ENCODE measurements around the gene FIZ1.

FIZ1 gene

DNA sequence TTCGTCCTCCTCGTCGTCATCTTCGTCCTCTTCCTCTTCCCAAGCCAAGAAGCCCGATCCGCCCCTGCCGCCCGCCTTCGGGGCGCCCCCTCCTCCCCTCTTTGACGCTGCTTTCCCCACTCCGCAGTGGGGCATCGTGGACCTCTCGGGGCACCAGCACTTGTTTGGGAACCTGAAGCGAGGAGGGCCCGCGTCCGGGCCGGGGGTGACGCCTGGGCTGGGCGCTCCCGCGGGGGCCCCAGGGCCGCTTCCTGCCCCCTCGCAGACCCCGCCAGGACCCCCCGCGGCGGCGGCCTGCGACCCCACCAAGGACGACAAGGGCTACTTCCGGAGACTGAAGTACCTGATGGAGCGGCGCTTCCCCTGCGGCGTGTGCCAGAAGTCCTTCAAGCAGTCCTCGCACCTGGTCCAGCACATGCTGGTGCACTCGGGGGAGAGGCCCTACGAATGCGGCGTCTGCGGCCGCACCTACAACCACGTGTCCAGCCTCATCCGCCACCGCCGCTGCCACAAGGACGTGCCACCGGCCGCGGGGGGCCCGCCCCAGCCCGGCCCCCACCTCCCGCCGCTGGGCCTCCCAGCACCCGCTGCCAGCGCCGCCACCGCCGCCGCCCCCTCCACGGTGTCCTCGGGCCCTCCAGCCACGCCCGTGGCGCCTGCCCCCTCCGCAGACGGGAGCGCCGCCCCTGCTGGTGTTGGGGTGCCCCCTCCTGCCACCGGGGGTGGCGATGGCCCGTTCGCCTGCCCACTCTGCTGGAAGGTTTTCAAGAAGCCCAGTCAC lies 14.8 kb upstream of the FIZ1 start:
- ATAC-seq = no peak
- DNase-seq = no peak

DNA sequence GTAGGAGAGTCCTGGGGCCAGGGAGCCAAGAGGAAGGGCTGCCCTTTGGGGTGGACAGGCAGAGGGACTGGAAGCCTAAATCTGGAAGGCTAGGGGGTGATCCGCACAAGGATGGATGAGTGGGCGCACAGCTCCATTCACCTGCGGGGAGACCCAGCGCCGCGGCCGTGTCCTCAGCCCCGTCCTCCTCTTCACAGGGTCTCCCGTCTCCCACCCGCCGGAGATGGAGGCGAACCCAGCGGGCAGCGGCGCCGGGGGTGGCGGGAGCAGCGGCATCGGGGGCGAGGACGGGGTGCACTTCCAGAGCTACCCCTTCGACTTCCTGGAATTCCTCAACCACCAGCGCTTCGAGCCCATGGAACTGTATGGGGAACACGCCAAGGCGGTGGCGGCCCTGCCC lies 14.1 kb upstream of the FIZ1 start:
- ATAC-seq = no peak
- no peak for DNase-seq

DNA sequence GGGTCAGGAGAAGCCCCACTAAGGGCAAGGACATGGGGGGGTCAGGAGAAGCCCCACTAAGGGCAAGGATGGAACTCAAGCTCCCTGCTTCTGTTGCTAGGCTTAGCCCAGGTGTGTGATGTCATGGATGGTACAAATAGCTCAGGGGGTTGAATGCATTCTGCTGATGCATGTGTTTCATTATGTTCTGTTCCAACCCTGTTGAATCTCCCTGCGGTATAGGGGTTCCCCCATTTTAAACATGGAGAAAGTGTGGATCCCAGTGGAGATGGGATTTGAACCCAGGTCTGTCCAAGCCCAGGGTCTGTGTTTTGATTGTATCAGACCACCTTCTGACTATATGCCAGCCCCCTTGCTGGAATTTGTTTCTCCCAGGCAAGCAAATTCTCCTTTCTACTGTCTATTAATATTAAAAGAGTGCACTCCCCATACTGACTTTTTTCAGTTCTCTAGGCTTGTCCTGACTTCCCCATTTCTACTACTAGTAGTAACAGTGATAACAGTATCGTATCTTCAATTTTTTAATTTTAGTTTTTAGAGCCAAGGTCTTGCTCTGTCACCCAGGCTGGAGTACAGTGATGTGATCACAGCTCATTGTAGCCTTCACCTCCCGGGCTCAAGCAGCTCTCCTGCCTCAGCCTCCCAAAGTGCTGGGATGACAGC lies 12.8 kb upstream of the FIZ1 start:
- no peak for ATAC-seq
- no peak for DNase-seq

DNA sequence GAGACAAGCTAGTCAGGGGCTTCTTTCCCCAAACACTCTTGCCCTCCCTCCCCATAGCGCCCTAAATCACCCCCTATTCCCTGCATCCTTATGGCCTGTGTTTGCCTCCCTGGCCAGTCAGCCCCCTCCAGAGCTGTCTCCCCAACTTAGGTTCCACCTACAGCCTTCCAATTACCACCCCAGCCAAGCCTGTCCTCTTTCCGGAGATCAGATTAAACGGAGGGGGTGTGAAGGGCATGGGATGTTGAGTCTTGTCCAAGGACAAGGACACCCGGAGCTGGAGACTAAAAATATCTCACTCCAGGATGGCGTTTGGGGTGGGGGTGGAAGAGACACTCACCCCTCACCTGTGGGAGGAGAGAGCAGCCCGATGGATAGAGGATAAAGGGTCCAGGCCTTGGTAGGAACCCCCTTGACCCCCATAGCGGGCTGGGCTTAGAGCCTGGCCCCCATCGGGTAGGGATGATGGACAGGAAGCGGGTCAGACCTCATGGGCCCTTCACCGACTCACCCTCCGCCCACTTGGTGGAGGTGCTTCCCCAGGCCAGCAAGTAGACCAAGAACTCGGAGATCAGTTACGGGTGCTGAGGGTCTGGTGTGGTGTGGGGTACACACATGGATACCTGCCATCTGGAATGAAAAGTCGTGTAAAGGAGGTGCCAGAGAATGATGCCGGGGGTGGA lies 12.1 kb upstream of the FIZ1 start:
- DNase-seq (no peak), ATAC-seq (no peak)

DNA sequence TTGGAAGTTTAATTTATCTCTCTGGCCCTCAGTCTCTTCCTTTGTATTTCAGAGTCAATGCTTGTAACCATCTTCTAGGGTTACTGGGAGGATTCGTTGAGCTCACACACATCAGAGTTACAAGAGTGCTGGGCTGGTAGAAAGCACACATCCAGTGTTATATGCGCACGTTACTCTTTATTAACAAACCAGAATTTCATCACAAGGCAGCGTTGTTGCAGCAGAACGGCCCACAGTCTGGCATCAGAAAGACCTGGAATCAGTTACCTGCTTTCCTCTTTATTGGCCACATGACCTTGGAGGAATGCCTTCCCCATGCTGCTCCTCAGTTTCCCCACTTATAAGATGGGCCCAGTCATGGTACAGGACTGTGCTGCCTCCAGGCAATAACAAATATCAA lies 10.0 kb upstream of the FIZ1 start:
- DNase-seq = no peak
- no peak for ATAC-seq

DNA sequence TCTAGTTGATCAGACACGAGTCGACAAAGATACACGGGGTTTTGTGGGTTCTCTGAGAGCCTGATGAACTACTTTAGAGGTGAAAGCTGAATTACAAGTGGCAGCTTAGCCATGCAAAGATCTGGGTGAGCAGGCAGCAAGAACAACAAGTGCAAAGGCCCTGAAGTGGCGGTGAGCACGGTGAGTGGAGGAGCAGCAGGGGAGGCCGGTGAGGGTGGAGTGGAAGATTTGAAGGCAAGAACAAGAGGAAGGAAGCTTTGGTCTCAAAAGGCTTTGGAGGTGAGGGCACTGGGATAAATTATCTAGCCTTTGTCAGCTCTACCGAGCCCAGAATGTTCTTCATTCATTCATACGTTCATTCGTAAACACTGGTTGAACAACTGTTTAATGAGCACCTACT lies 7.5 kb upstream of the FIZ1 start:
- ATAC-seq = no peak

DNA sequence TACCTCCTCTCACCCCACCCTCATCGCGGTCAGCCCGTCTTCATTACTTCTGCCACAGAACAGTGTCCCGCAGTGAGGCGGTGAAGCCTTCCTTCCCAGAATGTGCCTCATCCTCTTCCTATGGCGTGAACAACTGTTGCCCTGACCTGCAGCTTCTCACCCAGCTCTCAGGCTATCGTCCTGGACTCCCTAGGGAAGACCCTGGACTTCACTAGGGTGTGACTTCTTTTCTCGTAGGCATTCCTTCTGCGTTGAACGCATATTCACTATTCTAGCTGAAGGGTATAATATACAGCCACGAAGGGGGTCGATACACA lies 7.1 kb upstream of the FIZ1 start:
- no peak for ATAC-seq

More for the DNA sequence above, 7.5 kb upstream of the FIZ1 start:
- DNase-seq = no peak

DNA sequence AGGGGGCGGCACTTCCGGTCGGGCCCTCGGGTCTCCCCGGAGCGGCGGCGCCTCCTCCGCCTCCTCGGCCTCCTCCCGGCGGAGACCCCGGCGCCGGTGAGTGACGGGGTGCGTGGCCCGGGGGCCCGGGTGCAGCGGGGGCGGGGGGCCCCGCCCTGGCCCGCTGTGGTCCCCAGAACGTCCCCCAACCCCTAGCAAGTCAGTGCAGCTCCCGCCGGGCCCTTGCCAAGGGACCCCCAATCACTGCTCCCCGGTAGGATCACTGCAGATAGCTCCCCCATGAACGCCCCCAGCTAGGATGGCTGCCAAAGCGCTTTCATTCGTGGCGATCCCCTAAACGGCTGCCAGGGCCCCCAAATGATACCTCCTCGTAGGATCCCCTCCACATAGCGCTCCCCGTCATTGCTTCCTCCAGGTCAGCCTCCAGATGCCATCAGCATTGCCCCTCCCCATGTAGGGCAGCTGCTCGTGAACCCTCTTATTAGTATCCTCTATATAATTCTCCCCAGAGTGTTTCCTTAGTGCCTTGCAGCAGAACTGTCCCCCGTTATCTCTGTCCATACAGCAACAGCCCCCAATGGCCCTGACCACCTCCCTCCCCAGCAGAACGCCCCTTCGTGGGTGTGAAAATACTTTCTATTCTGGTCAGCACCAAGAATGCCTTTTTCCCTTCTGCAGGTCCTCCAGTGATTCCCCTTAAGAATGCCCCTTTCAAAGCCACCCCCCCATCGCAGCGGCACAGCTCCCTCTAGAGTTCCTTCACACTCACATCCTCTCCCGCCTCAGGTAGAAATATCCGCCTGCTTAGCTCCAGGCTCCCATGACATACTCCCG lies 6.5 kb upstream of the FIZ1 start, which contains the start of gene ZNF865:
Gene ZNF865, plus strand, starts transcription at position 11 of the 834 bp plus-strand sequence. CDS start 7,972 bp downstream, outside the sequence.
- ATAC-seq (peak; percentile 55), DNase-seq (peak; percentile 79)

More for the DNA sequence above, 7.1 kb upstream of the FIZ1 start:
- DNase-seq = no peak

DNA sequence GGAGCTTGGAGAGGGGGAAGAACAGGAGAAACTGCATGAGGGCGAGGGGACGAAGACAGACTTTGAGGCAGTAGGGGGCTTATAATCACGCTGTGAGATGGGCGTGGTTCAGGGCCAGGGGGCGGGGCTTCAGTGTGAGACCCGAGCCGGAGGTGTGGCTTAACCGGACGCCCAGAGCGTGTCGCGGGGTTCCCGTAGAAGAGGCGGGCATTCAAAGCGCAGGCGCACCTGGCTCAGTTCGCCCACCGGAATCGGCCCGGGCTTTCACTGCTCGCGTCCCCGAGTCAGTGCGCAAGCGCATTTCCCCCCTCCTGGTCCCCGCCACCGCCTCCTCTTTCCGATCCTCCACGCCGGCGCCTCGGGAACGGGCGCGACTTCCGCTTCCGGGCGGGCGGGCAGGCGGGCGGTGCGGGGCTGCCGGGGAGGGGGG lies 5.9 kb upstream of the FIZ1 start:
- DNase-seq (peak; percentile 99), ATAC-seq (peak; percentile 79)

DNA sequence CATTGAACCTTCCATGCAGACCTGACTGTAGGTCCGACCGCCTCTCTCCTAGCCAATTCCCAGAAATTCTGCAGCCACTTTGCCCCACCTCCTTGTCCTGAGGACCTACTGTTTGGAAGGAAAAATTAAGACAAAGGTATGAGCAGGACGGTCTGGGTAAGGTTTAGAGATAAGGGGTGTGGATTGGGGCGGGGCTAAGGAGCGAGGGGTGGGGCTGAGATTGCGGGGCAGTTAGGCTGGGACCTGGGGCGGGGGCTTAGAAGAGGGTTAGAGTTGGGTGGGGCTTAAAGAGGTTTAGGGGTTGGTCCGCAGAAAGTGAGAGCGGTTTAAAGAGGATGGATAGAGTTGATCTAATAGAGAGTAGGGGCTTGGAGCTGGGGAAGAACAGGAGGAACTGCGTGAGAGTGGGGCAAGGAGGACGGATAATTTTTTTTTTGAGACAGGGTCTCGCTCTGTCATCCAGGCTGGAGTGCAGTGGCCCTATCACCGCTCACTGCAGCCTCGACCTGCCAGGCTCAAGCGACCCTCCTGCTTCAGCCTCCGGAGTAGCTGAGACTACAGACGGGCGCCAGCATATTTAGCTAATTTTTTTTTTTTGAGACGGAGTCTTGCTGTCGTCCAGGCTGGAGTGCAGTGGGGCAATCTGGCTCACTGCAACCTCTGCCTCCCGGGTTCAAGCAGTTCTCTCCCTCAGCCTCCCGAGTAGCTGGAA lies 4.4 kb upstream of the FIZ1 start:
- ATAC-seq (no peak), DNase-seq (no peak)

DNA sequence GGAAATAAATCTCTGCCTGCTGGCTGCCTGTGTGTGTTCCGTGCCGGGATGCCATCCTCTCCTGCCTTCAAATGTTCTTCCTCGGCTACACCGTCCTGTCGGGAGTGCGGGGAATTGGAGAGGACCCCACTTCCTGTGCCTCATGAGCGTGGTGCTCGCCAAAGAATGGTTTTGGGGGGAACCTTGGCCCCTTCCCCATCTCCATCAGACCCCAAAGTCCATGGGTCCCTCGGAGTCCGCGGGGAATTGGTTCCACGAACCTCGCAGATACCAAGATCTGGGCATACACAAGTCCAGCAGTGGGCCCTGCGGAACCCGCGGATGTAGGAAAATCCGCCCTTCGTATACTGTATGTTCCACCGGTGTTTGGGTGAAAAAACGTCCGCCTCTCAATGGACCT lies 3.8 kb upstream of the FIZ1 start:
- ATAC-seq = no peak
- no peak for DNase-seq

DNA sequence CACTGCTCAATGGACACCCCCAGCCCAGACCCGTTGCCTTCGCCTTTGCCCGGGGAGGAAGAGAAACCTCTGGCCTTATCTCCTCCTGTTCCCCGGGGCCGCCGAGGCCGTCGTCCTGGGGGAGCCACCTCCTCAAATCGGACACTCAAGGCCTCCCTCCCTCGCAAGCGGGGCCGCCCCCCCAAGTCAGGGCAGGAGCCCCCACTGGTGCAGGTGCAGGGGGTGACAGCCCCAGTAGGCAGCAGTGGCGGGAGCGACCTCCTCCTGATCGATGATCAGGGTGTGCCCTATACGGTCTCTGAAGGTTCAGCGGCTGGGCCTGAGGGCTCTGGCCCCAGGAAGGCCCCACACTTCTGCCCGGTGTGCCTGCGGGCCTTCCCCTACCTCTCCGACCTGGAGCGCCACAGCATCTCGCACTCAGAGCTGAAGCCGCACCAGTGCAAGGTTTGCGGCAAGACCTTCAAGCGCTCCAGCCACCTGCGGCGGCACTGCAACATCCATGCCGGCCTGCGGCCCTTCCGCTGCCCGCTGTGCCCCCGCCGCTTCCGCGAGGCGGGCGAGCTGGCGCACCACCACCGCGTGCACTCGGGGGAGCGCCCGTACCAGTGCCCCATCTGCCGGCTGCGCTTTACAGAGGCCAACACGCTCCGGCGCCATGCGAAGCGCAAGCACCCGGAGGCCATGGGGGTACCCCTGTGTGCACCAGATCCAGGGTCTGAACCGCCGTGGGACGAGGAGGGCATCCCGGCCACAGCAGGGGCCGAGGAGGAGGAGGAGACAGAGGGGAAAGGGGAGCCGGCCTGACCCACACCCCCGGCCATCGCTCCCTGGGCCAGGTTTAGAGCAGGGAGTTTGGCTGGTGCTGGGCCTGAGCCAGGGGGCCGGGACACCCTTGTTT lies 3.0 kb upstream of the FIZ1 start:
- ATAC-seq = no peak
- DNase-seq = no peak

DNA sequence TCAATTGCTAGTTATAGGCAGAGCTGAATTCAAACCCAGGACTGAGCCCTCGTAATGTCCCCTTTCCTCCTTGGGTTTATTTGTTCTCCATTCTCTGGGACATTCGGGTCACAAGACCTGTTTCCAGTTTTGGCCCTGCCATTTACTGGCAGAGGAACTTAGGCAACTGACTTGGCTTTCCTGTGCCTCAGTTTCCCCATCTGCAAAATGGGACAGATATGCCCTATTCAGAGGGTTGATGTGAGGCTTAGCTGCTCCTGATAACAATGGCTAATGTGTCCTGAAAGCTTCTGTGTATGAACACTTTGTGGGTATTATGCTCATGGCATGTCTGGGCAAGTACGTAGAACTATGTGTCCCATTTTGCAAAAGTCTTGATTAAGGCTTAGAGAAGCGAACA lies 1.8 kb upstream of the FIZ1 start:
- DNase-seq (no peak), ATAC-seq (no peak)

DNA sequence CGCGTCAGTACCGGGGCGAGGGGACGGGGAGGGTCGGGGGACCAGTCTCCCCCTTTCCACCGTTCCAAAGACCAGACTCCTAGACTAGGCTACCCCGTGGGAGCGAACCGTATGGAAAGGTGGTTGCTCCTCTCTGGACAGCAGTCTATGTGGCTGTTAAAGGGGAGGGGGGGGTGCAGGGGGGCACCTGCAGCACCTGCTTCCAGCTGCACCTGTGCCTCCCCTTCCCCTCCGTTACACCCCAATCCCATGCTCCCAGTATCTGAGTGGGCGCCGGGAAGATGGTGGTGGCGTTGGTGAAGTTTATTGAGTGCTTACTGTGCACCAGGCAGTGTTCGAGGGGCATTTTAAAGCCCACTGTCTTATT lies 1.3 kb upstream of the FIZ1 start:
- DNase-seq = no peak
- ATAC-seq = no peak

DNA sequence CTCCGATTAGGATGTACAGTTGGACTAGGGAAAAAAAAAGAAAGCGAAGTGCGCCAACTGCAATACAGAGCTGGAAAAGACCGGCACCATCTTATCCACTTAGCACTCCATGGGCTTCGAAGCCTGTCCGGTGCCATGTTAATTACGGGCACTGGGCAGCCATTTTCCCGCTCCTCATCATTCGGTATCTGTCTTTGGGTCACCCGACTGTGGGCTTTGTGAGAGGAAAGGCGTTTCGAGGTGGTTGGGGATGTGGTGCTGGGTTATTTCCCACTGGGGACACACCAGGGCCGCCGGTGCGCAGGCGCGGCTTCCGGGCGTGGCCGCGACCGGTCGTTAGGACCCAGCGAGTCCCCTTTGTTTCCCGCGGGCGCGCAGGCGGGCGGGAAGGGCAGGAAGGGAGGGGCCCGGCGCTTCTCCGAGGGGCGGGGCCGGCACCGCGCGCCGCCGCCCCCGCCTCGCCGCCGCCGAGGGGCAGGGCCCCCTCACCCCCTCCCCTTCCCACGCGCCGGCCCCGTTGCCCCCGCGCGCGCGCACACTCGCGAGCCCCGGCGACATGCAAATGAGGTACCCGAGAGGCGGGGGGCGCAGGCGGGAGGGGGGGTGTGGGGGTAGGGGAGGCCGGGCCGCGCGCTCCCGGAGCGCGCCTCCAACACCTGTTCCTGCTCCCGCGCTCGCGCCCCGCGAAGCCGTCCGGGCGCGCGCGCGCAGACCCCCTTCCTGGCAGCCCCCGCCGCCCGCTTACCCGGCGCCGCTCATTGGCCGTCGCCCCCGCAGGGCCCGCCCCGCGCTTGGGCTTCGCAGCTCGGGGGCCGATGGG lies 735 bp upstream of the FIZ1 start, which contains the start of gene ZNF524:
Gene ZNF524, plus strand, starts transcription at position 447 of the 820 bp plus-strand sequence. CDS start 1,825 bp downstream, outside the sequence.
- ATAC-seq (peak; percentile 44), DNase-seq (peak; percentile 87)

DNA sequence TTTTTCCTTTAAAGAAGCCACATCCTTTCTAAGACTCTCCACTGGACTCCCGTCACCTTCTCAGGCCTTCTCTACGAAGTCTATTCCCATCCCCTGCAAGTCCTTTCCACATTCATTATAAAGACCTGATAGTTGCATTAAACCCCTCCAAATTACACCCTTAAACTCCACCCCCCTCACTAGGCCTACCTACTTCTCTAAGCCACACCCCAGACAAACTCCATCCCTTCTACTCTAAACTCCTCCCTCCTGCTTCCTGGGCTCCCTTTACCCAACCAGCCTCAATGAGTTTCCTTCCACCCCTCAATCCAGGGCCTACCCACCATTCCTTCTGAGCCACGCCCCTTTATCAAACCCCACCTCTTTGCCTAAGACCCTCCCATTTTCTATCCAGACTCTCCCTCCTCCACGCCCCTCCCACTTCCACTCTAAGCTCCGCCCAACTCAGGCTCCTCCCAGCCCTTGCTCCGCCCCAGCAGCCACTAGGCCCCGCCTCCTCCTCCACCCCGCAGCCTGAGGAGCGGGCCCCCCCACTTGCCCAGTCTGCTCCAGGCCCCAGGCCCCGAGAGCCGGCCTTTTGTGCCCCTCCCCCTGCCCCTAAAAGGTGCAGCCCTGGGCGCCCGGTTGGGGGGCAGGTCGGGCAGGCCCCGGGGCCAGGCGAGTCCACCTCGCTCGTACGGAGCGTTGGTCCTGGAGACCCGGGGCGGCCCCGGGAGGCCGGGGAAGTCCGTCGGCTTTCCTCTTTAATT lies 424 bp downstream of the FIZ1 start:
- DNase-seq = peak; percentile 96
- ATAC-seq = peak; percentile 77

DNA sequence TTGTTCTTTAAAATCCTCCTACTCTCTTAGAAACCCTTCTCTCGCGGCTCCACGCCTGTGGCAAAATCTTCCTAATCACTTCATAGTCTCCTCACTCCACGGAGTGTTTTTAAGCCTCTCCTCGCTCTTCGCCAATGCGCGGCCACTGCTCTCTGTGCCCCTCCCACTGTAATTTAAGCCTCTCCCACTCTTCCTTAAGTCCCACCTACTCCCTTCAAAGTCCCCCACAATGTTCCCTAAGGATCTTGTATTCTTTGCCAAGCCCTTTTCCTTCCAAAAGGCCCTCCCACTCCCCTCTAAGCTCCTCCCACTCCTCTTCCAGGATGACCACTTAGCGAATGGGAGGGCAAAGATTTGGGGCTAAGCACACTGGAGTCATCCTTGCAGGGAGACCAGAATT lies 1.3 kb downstream of the FIZ1 start:
- no peak for DNase-seq

DNA sequence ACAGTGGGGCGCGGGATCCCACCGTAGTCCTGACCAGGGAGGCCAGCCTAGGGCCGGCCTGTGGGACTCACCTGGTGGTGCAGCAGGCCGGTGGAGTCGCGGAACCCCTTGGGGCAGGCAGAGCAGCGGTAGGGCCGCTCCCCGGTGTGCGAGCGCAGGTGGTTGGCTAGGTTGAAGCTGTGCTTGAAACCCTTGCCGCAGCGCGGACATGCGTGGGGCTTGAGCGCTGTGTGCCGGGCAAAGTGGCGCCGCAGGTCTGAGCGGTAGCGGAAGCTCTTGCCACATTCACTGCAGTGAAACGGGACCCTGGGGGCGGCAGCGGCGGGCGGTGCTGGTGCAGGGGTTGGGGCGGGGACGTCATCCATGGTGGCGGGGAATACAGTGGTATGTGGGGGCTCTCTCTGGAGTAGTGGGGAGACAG lies 1.8 kb downstream of the FIZ1 start:
- DNase-seq (no peak), ATAC-seq (no peak)

More for the DNA sequence above, 1.3 kb downstream of the FIZ1 start:
- ATAC-seq = no peak

DNA sequence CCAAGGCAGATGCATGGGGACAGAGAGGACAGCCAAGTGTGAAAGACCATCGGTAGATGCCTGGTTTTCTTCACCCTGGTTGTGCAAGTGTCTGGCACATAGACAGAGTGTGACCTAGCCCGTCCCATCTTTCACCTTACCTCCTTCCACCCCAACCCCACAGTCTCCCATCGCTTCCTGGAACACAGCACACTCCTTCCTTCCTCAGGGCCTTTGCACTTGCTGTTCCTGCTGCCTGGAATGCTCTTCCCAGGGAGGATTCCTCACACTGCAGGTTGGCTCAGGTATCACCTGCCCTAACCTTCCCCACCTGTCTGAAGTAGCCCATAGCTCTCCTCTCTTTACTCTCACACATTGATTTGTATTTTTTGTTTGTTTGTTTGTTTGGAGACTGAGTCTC lies 3.0 kb downstream of the FIZ1 start:
- no peak for DNase-seq
- ATAC-seq = no peak

Data from stimulated activated naive CD8-positive, alpha-beta T cell treated with anti-CD3 and anti-CD28 coated beads, Interleukin-15, Interleukin-2, amounts not matched to agents 100 U/mL and 50 U/mL, for 24 hours (primary cell).